Measurements from ENCODE around the gene MUC13.

DNA sequence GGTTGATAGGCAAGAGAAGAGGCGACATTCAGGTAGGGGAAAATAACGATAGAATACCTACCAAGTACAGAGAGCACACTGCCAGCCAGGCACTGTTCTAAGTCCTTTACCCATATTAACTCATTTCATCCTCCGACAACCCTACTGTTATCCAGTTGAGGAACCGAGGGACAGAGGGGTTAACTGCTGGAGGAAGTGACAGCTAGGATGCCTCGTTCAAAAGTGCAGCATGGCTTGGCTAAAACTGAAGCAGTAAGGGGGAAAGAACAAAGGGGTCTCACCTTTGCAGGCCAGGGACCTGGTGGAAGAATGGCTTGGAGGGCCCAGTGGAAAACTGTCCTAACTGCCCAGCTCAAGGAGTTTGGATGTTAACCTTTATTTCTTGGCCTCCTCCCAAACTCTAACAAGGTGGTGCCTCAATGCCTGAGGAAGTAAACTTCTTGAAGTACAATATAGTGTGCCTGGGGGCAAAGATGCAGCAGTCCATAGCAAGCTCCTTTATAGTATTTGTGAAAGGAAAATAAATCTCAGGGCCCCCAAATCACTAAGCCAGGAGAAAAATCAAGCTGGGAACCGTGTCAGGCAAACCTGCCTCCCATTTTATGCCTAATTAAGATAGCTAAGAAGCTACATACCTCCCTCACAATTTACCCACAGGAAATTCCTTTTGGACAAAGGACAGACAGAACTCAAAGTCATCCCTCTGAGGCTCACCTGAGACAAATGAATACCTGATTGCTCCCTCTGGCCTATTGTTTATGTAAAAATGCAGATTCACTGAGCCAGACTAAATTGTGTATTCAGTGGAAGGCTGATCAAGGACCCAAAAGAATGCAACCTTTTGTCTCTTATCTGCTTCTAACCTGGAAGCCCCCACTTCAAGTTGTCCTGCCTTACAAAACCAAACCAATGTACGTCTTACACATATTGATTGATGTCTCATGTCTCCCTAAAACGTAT is 45.8 kb downstream of the MUC13 start:
- TF ChIP-seq, protein P1, sequence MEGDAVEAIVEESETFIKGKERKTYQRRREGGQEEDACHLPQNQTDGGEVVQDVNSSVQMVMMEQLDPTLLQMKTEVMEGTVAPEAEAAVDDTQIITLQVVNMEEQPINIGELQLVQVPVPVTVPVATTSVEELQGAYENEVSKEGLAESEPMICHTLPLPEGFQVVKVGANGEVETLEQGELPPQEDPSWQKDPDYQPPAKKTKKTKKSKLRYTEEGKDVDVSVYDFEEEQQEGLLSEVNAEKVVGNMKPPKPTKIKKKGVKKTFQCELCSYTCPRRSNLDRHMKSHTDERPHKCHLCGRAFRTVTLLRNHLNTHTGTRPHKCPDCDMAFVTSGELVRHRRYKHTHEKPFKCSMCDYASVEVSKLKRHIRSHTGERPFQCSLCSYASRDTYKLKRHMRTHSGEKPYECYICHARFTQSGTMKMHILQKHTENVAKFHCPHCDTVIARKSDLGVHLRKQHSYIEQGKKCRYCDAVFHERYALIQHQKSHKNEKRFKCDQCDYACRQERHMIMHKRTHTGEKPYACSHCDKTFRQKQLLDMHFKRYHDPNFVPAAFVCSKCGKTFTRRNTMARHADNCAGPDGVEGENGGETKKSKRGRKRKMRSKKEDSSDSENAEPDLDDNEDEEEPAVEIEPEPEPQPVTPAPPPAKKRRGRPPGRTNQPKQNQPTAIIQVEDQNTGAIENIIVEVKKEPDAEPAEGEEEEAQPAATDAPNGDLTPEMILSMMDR (IDR thresholded peaks at IDR 0.05): no peak
- TF ChIP-seq POLR2AphosphoS5 (IDR thresholded peaks at IDR 0.05) (no peak), POLR2A (IDR thresholded peaks at IDR 0.05) (no peak), EP300 (IDR thresholded peaks at IDR 0.05) (no peak)
